ENCODE results near the gene PRKCQ.

DNA sequence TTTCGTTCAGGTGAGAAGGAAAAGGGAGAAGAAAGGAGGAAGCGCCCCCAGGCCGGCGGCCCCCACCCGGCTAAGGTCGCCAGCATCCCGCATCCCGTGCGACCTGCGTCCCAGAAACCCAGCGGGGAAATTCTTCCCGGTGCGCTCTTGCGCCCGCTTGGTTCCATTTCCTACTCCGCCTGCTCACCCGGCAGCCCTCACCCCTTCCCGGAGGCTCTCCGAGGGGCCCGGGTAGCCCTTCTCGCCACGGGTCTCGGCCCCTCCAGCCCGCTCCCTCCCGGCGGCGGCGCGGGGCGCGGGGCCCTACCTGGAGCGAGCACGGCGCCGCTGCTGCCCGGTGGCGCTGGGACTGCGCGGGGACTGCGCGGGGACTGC lies at the start of gene PRKCQ:
- TF ChIP-seq, protein P1, sequence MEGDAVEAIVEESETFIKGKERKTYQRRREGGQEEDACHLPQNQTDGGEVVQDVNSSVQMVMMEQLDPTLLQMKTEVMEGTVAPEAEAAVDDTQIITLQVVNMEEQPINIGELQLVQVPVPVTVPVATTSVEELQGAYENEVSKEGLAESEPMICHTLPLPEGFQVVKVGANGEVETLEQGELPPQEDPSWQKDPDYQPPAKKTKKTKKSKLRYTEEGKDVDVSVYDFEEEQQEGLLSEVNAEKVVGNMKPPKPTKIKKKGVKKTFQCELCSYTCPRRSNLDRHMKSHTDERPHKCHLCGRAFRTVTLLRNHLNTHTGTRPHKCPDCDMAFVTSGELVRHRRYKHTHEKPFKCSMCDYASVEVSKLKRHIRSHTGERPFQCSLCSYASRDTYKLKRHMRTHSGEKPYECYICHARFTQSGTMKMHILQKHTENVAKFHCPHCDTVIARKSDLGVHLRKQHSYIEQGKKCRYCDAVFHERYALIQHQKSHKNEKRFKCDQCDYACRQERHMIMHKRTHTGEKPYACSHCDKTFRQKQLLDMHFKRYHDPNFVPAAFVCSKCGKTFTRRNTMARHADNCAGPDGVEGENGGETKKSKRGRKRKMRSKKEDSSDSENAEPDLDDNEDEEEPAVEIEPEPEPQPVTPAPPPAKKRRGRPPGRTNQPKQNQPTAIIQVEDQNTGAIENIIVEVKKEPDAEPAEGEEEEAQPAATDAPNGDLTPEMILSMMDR (IDR thresholded peaks at IDR 0.05), result no peak
- TF ChIP-seq EP300 (IDR thresholded peaks at IDR 0.05) (no peak), POLR2A (IDR thresholded peaks at IDR 0.05) (no peak)

Data from tibial nerve (tissue), 4 donors.